ENCODE measurements around the gene CRTC3.

DNA sequence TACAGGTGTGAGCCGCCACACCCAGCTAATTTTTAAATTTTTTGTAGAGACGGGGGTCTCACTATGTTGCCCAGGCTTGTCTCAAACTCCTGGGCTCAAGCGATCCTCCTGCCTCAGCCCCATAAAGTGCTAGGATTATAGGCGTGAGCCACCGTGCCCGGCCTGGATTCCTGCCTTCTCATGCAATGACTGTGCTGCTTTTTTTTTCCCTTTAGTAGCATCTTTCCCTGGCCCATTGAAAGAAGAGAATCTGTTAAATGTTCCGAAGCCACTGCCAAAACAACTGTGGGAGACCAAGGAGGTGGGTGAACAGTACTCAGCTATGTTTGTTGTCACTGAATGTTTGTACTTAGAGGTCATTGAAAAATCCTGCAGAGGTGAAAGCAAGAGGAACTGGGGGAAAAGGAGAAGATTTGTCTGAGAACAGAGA is 88.0 kb downstream of the CRTC3 start:
- TF ChIP-seq EZH2phosphoT487 (IDR thresholded peaks at IDR 0.05; ENCODE audit: borderline replicate concordance), result no peak
- TF ChIP-seq, protein P1, sequence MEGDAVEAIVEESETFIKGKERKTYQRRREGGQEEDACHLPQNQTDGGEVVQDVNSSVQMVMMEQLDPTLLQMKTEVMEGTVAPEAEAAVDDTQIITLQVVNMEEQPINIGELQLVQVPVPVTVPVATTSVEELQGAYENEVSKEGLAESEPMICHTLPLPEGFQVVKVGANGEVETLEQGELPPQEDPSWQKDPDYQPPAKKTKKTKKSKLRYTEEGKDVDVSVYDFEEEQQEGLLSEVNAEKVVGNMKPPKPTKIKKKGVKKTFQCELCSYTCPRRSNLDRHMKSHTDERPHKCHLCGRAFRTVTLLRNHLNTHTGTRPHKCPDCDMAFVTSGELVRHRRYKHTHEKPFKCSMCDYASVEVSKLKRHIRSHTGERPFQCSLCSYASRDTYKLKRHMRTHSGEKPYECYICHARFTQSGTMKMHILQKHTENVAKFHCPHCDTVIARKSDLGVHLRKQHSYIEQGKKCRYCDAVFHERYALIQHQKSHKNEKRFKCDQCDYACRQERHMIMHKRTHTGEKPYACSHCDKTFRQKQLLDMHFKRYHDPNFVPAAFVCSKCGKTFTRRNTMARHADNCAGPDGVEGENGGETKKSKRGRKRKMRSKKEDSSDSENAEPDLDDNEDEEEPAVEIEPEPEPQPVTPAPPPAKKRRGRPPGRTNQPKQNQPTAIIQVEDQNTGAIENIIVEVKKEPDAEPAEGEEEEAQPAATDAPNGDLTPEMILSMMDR (conservative IDR thresholded peaks at IDR 0.05; ENCODE audit: low read length), result no peak
